GM18861 (cell line): ENCODE data around the gene ZNF593.

Experiments used
- ATAC-seq: cut with Tn5 transposase; IDR thresholded peaks from one replicate; pipeline ENCODE4 v1.9.1; 2021; ENCODE audit not compliant: unreplicated experiment

Gene ZNF593

DNA sequence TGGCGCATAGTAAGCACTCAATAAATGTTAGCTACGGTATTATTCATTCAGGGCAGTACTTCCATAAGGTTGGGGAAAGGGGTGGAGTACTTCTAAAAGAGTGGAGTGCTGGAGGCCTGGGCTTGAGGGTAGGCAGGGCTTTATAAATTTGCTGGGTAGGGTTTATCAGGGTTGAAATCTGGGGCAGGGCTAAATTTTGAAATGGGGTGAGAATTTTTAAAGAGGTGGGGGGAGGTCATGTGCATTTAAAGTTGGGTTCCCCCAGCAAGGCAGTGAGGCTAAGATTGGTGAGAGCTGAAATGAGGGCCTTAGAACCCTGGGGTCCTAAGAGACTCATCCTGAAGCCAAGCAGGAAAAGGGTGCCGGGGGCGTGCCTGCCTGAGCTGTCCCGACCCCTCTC, 30.7 kb downstream of the ZNF593 start:
- ATAC-seq: no peak

DNA sequence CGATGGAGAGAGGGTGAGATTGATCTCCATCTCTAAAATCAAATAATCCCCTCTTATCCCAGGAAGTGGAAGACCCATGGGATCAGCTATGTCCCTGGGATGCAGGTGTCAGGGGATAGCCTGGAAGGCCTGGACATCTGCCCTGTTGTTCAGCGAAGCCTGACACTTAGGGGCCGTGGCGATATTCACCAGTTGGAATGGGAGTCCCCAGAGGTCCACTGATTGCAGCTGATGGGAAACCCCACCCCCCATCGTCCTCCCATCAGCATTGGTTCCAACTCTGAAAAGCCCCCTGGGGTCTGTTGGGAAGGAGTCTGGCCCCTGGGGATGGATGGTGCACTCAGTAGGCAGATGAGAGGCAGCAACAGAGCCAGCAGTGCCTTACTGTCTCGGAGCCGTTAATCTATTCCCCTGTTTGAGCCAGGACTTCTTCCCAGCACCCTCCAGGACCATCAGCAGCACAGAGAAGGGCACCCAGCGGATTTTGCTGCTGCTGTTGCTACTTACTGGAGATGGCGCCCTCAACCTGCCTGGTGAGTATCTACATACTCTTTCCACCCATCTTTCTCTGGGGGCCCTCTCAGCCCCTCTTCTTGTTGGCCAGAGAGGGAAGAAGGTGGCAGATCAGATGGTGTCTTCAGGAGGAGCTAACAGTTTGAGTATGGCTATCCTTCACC, 34.1 kb downstream of the ZNF593 start:
- ATAC-seq: no peak

DNA sequence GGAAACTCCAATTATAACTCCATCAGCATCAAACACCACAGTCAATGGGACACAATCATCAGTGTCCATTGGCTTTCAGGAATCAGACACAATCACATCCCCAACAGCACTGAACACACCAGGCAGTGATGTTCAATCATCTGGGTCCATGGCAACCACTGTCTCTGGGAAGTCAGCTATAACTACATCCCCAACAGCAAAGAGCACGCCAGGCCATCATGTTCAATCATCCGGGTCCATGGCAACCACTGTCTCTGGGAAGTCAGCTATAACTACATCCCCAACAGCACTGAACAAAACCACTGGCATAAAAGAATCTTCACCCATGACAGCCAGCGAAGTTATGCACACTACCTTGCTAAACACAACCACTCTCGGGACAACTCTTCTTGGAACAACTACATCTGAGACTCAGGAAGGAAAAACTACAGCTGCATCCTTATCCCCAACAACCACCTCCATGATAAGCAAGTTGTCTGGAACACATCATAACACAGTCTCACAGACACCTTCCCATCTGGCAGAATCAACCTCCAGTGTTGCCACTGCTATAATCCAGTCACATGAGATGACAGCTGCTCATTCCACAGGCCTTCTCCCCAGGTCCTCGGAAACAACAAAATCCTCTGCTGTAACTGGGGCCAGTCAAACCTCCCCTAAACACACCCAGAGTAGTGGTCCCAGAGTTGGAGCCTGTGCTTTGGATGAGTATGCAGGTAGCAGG, 40.6 kb downstream of the ZNF593 start:
- ATAC-seq: no peak

DNA sequence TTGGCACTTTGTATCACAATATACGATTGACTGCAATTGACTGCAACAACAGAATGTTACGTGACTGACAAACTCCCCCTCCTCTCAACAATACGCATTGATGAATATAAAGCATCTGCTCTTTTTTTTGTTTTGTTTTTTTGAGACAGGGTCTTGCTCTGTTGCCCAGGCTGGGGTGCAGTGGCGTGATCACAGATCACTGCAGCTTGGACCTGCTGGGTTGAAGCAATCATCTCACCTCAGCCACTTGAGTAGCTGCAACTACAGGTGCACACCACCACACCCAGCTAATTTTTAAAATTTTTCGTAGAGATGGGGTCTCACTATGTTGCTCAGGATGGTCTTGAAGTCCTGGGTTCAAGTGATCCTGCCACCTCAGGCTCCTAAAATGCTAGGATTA, 43.0 kb downstream of the ZNF593 start:
- no peak for ATAC-seq

DNA sequence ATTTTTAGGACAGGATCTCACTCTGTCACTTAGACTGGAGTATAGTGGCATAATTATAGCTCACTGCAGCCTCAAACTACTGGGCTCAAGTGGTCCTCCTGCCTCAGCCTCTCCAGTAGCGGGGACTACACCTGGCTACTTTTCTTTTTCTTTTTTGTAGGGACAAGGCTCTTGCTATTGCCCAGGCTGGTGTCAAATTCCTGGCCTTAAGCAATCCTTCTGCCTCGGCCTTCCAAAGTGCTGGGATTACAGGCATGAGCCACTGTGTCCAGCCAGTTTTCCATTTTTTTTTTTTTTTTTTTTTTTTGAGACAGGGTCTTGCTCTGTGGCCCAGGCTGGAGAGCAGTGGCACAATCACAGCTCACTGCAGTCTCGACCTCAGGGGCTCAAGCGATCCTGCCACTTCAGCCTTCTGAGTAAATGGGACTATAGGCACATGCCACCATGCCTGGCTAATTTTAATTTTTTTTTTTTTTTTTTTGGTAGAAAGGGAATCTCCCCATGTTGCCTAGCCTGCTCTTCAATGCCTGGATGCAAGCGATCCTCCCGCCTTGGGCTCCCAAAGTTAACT, 43.7 kb downstream of the ZNF593 start:
- ATAC-seq: no peak

DNA sequence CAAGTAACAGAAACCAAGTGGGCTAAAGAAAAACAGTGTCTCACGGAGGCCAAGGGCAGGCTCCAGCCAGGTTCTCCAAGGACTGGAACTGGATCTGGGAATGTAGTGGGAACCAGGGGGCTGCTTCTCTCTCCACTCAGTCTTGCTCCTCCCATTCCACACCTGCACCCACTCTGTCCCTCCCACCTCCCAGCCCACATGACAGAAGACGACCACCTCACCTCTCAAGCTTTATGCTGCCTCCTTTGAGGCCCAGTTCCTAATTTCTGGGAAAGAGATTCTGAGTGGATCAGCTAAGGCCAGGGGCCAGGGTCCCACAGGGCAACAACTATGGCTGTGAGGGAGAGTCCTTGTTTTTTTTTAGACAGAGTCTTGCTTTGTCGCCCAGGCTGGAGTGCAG, 45.5 kb downstream of the ZNF593 start:
- ATAC-seq: no peak

DNA sequence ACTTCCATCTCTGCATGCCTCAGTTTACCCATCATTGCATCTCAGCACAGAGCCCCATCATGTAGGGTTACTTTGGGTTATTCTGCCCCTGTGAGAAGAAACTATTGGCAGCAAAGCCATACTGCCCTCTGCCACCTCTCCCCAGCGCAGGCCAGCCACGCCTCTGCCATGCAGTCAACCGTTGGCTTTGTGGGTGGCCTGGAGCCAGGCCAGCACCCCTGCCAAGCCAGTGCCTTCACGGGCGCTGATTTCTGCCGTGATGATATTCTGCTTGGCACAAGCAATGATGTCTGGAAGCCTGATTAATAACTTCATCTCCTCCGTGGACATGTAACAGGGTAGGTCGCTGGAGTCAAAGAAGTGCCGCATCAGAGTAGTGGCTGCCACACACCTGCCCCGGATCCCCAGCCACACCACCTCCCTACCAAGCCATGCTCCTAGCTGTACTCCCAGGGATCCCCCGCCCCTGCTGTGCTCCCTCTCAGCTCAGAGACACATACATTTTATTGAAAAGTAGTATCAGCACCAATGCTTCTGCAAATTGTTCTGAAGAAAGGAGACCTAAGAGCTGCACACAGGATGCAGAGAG, 49.3 kb downstream of the ZNF593 start:
- no peak for ATAC-seq
